Muscle layer of colon (tissue), 2 donors: ENCODE data around the gene GPR156.
"Not testable (repeated sequence)": the region's sequence is repeated elsewhere in the genome, so short reads cannot be mapped to it uniquely, and the experiment has no call there.

Experiments
- H3K27ac ChIP-seq: one replicate; pipeline ENCODE4 v1.7.0; 2013; ENCODE audit warnings: low read depth, mild to moderate bottlenecking, low read length, moderate library complexity
- H3K27me3 ChIP-seq, 2 donors: one replicate each; pipeline ENCODE4 v1.7.0; 2013; ENCODE audit warnings: low read length in 2 of 2, mild to moderate bottlenecking in 2 of 2; ENCODE audit not compliant: insufficient read depth in 2 of 2, control insufficient read depth in 1 of 2
- H3K36me3 ChIP-seq: one replicate; pipeline ENCODE4 v1.7.0; 2013; ENCODE audit warnings: mild to moderate bottlenecking, low read length; ENCODE audit not compliant: insufficient read depth
- H3K4me1 ChIP-seq: one replicate; pipeline ENCODE4 v1.7.0; 2013; ENCODE audit warnings: mild to moderate bottlenecking, low read length; ENCODE audit not compliant: insufficient read depth
- H3K4me3 ChIP-seq, 2 donors: one replicate each; pipeline ENCODE4 v1.7.0; 2013; ENCODE audit warnings: low read length in 2 of 2, low read depth in 1 of 2, mild to moderate bottlenecking in 1 of 2, moderate library complexity in 1 of 2
- H3K9ac ChIP-seq: one replicate; pipeline ENCODE4 v1.7.0; 2013; ENCODE audit warnings: low read length
- H3K9me3 ChIP-seq: one replicate; pipeline ENCODE4 v1.7.0; 2013; ENCODE audit warnings: mild to moderate bottlenecking, low read length
- donor health status: abdominal sarcoma.
- donor health status: Adenocarcinoma of cecum.

Gene GPR156

DNA sequence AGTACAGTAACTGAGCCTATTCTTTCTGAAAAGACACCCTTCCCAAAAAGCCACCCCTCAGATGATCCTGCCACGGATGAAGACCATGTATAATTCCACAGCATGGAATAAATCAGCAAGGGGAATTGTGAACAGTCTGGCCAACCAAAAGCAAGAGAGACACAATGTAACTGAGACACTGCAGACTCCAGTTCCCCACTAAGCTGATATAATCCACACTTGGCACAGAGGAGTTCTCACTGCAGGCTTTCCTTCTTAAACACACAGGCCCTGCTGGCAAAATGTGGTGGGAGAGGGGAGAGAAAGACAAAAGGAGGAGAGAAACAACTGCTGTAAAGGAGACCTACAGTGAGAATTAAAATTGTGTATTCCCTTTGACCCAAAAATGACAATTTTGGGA, 12.7 kb downstream of the GPR156 start:
- Histone ChIP-seq H3K9ac (no peak overlapping the region), H3K27me3 (no peaks in the 10 kb centered on the region), H3K36me3 (no peaks in the 10 kb centered on the region), H3K27ac (no peak overlapping the region), H3K4me3 (no peak overlapping the region), H3K9me3 (no peaks in the 10 kb centered on the region), H3K4me1 (peaks cover 13% of the 10 kb centered on the region)

DNA sequence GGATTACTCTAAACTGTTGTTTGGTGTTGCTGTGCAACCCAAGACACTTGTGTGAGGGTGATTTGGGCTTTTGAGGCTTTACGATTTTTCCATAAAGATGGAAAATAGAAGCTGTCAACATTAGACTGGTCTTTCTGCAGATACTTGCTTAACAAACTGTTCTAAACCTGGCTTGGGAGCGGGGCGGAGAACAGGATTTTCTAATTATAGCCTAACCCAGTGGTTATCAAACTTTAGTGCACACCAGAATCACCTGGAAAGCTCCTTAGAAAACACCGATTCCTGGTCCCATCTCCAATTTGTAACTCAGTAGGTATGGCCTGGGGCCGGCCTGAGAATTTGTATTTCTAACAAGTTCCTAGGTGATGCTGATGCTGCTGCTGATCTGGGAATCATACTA, 19.0 kb downstream of the GPR156 start:
- H3K9ac ChIP-seq: no peak overlapping the region
- H3K4me3 ChIP-seq: no peak overlapping the region
- no peaks in the 10 kb centered on the region for H3K27me3 ChIP-seq
- no peaks in the 10 kb centered on the region for H3K36me3 ChIP-seq
- H3K9me3 ChIP-seq: no peaks in the 10 kb centered on the region
- H3K27ac ChIP-seq: no peak overlapping the region
- H3K4me1 ChIP-seq: no peaks in the 10 kb centered on the region

DNA sequence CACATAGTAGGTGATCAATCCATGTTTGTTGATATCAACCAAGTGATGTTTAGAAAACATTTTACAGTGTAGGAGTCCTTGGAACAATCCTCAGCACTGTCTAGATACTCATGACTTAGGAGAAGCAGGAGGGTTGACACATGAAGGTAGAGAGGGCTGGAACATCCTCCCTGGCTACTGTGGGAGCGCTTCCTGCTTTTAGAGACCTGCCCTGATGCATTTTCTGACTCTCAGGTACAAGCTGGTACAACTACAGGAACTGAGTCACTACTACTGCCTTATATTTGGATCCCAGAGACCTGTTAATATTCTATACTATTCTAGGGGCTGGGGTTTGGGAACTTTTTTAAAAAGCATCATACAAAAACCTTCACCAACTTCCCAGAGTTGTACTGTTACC, 20.1 kb downstream of the GPR156 start:
- H3K36me3 ChIP-seq: no peaks in the 10 kb centered on the region
- H3K4me3 ChIP-seq: no peak overlapping the region
- H3K9me3 ChIP-seq: no peaks in the 10 kb centered on the region
- H3K4me1 ChIP-seq: no peaks in the 10 kb centered on the region
- no peaks in the 10 kb centered on the region for H3K27me3 ChIP-seq
- no peak overlapping the region for H3K9ac ChIP-seq
- no peak overlapping the region for H3K27ac ChIP-seq

GRCh38 chr3:120263792-120264191, 21.2 kb downstream of the GPR156 start:
- Histone ChIP-seq H3K9me3 (no peaks in the 10 kb centered on the region), H3K4me3 (no peak overlapping the region), H3K9ac (no peak overlapping the region), H3K27ac (no peak overlapping the region), H3K4me1 (no peaks in the 10 kb centered on the region), H3K27me3 (no peaks in the 10 kb centered on the region), H3K36me3 (no peaks in the 10 kb centered on the region)

DNA sequence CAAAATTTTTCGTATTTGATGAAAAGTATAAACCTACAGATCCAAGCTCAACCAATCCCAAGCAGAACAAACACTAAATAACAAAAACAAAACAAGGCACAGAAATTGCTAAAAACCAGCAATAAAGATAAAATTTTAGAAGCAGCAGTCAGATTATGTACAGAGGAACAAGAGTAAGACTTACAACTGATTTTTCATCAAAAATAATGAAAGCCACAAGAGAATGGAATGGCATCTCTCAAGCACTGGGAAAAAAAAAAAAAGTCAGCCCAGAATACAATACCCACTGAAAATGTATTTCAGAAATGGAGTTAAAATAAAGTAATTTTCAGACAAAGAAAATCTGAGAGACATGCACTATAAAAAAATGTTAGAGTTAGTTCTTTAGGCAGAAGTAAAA, 27.0 kb downstream of the GPR156 start:
- no peaks in the 10 kb centered on the region for H3K36me3 ChIP-seq

GRCh38 chr3:120245386-120245785, 39.6 kb downstream of the GPR156 start:
- Histone ChIP-seq H3K27ac (no peak overlapping the region), H3K9me3 (no peaks in the 10 kb centered on the region), H3K4me1 (no peaks in the 10 kb centered on the region), H3K9ac (no peak overlapping the region), H3K36me3 (no peaks in the 10 kb centered on the region), H3K27me3 (no peaks in the 10 kb centered on the region), H3K4me3 (no peak overlapping the region)

More for the DNA sequence above, 27.0 kb downstream of the GPR156 start:
- no peak overlapping the region for H3K4me3 ChIP-seq
- H3K27ac ChIP-seq: no peak overlapping the region
- no peaks in the 10 kb centered on the region for H3K9me3 ChIP-seq
- H3K4me1 ChIP-seq: no peaks in the 10 kb centered on the region
- no peak overlapping the region for H3K9ac ChIP-seq
- H3K27me3 ChIP-seq: no peaks in the 10 kb centered on the region

- Histone ChIP-seq H3K9me3 (no peaks in the 10 kb centered on the region), H3K36me3 (no peaks in the 10 kb centered on the region), H3K4me3 (no peak overlapping the region), H3K27me3 (no peaks in the 10 kb centered on the region), H3K9ac (no peak overlapping the region), H3K27ac (no peak overlapping the region), H3K4me1 (no peaks in the 10 kb centered on the region)
These were observed 40.2 kb downstream of the GPR156 start for GRCh38 chr3:120244834-120245225.

DNA sequence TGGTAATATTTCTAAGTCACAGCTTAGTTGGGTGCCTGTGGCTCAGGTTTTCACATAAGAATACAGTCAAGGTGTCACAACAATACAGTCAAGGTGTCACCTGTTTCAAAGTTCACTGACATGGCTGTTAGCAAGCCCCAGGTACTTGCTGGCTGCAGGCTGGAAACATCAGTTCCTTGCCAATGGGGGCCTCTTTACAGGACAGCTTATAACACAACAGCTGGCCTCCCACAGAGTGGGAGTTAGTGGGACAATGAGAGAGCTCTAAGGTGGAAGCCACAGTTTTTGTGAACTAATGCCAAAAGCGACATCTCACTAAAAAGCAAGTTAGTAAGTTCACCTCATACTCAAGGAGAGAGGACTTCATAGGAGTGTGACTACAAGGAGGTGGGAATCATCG, 45.4 kb downstream of the GPR156 start:
- no peaks in the 10 kb centered on the region for H3K9me3 ChIP-seq
- H3K9ac ChIP-seq: no peak overlapping the region
- H3K36me3 ChIP-seq: no peaks in the 10 kb centered on the region
- H3K4me3 ChIP-seq: no peak overlapping the region
- H3K4me1 ChIP-seq: no peaks in the 10 kb centered on the region
- no peak overlapping the region for H3K27ac ChIP-seq
- H3K27me3 ChIP-seq: no peaks in the 10 kb centered on the region

- H3K9me3 ChIP-seq: no peaks in the 10 kb centered on the region
- no peaks in the 10 kb centered on the region for H3K4me1 ChIP-seq
- H3K27ac ChIP-seq: no peak overlapping the region
- H3K36me3 ChIP-seq: no peaks in the 10 kb centered on the region
- no peak overlapping the region for H3K4me3 ChIP-seq
- no peak overlapping the region for H3K9ac ChIP-seq
- no peaks in the 10 kb centered on the region for H3K27me3 ChIP-seq
These were observed 57.2 kb downstream of the GPR156 start for GRCh38 chr3:120227710-120228347.

DNA sequence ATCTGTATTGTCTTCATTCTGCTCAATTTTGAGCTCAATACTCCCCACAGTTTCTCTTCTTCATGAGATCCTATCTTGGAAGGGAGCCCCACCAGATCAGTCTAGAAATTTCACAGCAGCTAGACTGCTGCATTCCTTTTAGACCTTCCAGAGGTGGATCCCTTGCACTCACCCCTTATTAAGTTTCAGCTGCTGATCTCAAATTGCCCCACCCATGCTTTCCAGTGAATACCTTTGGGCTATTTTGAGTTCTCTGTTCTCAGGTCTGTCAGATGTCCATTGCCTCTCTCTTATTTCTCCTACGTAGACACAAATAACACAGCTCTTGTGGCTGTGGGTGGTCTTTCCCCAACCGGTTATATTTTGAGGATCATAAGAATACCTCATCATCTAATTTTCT, 60.8 kb downstream of the GPR156 start:
- H3K9ac ChIP-seq: no peak overlapping the region
- no peak overlapping the region for H3K4me3 ChIP-seq
- no peaks in the 10 kb centered on the region for H3K36me3 ChIP-seq
- no peaks in the 10 kb centered on the region for H3K9me3 ChIP-seq
- no peaks in the 10 kb centered on the region for H3K4me1 ChIP-seq
- no peaks in the 10 kb centered on the region for H3K27me3 ChIP-seq
- no peak overlapping the region for H3K27ac ChIP-seq

DNA sequence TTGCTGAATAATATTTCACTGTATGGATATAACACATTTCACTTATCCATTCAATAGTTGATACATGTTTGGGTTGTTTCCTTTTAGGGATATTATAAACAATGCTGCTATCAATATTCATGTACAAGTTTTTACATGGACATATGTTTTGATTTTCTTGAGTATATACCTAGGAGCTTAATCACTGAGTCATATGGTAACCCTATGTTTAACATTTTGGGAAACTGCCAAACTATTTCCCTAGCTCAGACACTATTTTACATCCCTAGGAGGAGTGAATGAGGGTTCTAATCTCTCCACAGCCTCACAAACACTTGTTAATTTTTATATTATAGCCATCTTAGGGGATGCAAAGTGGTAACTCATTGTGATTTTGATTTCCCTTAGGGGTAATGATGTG, 66.0 kb downstream of the GPR156 start:
- H3K9ac ChIP-seq: no peak overlapping the region
- no peak overlapping the region for H3K4me3 ChIP-seq
- H3K27me3 ChIP-seq: no peaks in the 10 kb centered on the region
- peaks cover 11% of the 10 kb centered on the region for H3K4me1 ChIP-seq
- no peaks in the 10 kb centered on the region for H3K9me3 ChIP-seq
- H3K27ac ChIP-seq: no peak overlapping the region
- H3K36me3 ChIP-seq: no peaks in the 10 kb centered on the region

DNA sequence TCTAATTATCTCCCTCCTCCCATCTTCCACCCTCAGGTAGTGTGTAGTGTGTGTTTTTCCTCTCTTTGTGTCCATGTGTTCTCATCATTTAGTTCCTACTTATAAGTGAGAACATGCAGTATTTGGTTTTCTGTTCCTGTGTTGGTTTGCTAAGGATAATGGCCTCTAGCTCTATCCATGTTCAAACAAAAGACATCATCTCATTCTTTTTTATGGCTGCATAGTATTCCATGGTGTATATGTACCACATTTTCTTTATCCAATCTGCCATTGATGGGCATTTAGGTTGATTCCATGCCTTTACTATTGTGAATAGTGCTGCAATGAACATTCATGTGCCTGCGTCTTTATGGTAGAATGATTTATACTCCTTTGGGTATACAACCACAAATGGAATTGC, 68.4 kb downstream of the GPR156 start:
- peaks cover 11% of the 10 kb centered on the region for H3K4me1 ChIP-seq
- H3K27me3 ChIP-seq, H3K9ac ChIP-seq, H3K9me3 ChIP-seq, H3K27ac ChIP-seq, H3K4me3 ChIP-seq, H3K36me3 ChIP-seq: not testable (repeated sequence)
